ENCODE measurements around the gene CHD5. TPM values are rescaled to one million over a fixed set of nuclear protein-coding genes. Genes with fewer than 3 reads are reported as not detected.

Gene CHD5
- total RNA-seq, 1 experiment from 2014 or later: 0.39 TPM

DNA sequence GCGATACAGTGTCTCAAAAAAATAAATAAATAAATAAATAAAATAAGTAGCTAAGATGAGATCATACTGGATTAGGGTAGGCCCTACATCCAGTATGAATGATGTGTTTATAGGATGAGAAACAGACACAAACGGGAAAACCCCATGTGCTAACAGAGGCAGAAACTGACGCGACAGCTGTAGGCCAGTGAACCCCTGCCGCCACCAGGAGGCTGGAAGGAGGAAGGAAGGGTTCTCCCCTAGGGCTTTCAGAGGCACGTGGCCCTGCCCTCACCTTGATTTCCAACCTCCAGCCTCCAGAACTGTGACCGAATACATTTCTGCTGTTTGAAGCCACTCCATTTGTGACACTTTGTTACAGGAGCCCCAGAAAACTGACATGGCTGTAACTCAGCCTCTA is 38.5 kb downstream of the CHD5 start:
- no peaks in the 10 kb centered on the region for H3K36me3 Mint-ChIP-seq (ENCODE audit: insufficient read depth, unreplicated experiment)
- H3K9me3 Mint-ChIP-seq (ENCODE audit: unreplicated experiment): no peaks in the 10 kb centered on the region
- ChIA-PET POLR2A (no interaction called here), CTCF (no interaction called here)
- Histone ChIP-seq H3K9me3 (no peaks in the 10 kb centered on the region), H3K4me3 (ENCODE audit: low read depth, low read length) (no peak overlapping the region), H3K36me3 (ENCODE audit: control insufficient read depth, insufficient read depth, low read length) (no peaks in the 10 kb centered on the region), H3K4me1 (no peaks in the 10 kb centered on the region), H3K27me3 (replicated peaks; ENCODE audit: control insufficient read depth, insufficient read depth, low read length) (no peaks in the 10 kb centered on the region)
- no peaks in the 10 kb centered on the region for H3K4me1 Mint-ChIP-seq (ENCODE audit: low read depth, unreplicated experiment)
- intact Hi-C loops (cut with micrococcal nuclease; ENCODE audit: unreplicated experiment): no loop called here
- peak in 1 of 2 experiments; percentile 42 for DNase-seq
- no TSS peak for BruUV-seq (replicated peaks)
- H3K4me3 Mint-ChIP-seq (ENCODE audit: unreplicated experiment): no peak overlapping the region
- H3K27ac Mint-ChIP-seq (ENCODE audit: unreplicated experiment): no peak overlapping the region
- TF ChIP-seq, protein P1, sequence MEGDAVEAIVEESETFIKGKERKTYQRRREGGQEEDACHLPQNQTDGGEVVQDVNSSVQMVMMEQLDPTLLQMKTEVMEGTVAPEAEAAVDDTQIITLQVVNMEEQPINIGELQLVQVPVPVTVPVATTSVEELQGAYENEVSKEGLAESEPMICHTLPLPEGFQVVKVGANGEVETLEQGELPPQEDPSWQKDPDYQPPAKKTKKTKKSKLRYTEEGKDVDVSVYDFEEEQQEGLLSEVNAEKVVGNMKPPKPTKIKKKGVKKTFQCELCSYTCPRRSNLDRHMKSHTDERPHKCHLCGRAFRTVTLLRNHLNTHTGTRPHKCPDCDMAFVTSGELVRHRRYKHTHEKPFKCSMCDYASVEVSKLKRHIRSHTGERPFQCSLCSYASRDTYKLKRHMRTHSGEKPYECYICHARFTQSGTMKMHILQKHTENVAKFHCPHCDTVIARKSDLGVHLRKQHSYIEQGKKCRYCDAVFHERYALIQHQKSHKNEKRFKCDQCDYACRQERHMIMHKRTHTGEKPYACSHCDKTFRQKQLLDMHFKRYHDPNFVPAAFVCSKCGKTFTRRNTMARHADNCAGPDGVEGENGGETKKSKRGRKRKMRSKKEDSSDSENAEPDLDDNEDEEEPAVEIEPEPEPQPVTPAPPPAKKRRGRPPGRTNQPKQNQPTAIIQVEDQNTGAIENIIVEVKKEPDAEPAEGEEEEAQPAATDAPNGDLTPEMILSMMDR (IDR thresholded peaks at IDR 0.05; ENCODE audit: insufficient read depth in 1 of 2, low read depth in 1 of 2, low read length in 1 of 2, severe bottlenecking in 1 of 2, unreplicated experiment in 1 of 2): peak in 1 of 2 experiments; percentile 48
- no peaks in the 10 kb centered on the region for H3K27me3 Mint-ChIP-seq (ENCODE audit: insufficient read depth, unreplicated experiment)

DNA sequence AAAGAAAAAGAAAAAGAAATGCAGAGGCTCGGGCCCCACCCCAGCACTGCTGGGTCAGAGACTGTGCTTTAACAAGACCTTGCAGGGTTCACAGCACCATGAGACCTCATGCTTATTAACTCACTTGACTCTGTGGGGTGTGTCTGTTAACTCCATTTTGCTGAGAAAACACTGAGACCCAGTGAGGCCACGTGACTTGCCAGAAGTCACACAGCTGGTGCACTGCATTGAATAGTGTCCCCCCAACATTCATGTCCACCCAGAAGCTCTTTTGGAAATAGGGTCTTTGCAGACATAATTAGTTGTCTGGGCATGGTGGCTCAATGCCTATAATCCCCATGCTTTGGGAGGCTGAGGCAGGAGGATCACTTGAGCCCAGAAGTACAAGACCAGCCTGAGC is 39.7 kb downstream of the CHD5 start:
- intact Hi-C loops (cut with micrococcal nuclease; ENCODE audit: unreplicated experiment): no loop called here
- H3K27me3 ChIP-seq (replicated peaks; ENCODE audit: control insufficient read depth, insufficient read depth, low read length): no peaks in the 10 kb centered on the region
- POLR2A ChIA-PET: no interaction called here

DNA sequence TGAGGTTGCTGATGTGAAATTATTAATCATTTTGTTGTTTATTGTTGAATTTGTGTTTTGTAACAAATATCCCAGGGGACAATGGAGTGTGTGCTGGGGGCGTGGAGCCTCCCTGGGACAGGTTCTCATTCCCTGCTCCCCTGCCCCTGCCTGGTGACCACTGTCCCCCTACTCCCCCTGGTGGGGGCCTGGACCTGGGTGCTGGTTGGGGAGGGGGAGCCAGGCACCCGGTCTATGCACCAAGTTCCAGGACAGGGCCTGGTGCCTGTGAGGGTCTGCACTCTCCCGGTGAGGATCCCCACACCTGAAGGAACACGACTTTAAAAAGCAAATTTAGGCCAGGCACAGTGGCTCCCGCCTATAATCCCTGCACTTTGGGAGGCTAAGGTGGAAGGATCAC is 42.4 kb downstream of the CHD5 start:
- intact Hi-C loops (cut with micrococcal nuclease; ENCODE audit: unreplicated experiment): no loop called here
- Mint-ChIP-seq H3K36me3 (ENCODE audit: insufficient read depth, unreplicated experiment) (no peaks in the 10 kb centered on the region), H3K27ac (ENCODE audit: unreplicated experiment) (no peak overlapping the region), H3K4me3 (ENCODE audit: unreplicated experiment) (no peak overlapping the region), H3K4me1 (ENCODE audit: low read depth, unreplicated experiment) (no peaks in the 10 kb centered on the region), H3K27me3 (ENCODE audit: insufficient read depth, unreplicated experiment) (no peaks in the 10 kb centered on the region), H3K9me3 (ENCODE audit: unreplicated experiment) (peaks cover 5% of the 10 kb centered on the region)
- Histone ChIP-seq H3K4me3 (ENCODE audit: low read depth, low read length) (no peak overlapping the region), H3K4me1 (no peaks in the 10 kb centered on the region), H3K9me3 (no peaks in the 10 kb centered on the region), H3K27me3 (replicated peaks; ENCODE audit: control insufficient read depth, insufficient read depth, low read length) (no peaks in the 10 kb centered on the region), H3K36me3 (ENCODE audit: control insufficient read depth, insufficient read depth, low read length) (no peaks in the 10 kb centered on the region)
- no TSS peak for BruUV-seq (replicated peaks)
- POLR2A ChIA-PET: no interaction called here
- CTCF ChIA-PET: interaction anchor here (0.5 kb wide), 1 partner anchor 108 kb away, joined by 4 read pairs; no protein-coding TSS in a partner anchor
- DNase-seq: no peak
- TF ChIP-seq, protein P1 (IDR thresholded peaks at IDR 0.05; ENCODE audit: insufficient read depth in 1 of 2, low read depth in 1 of 2, low read length in 1 of 2, severe bottlenecking in 1 of 2, unreplicated experiment in 1 of 2): peak in 1 of 2 experiments; percentile 30

More for the DNA sequence above, 39.7 kb downstream of the CHD5 start:
- no peak overlapping the region for H3K27ac Mint-ChIP-seq (ENCODE audit: unreplicated experiment)
- H3K4me1 ChIP-seq: no peaks in the 10 kb centered on the region
- BruUV-seq (replicated peaks): no TSS peak
- no peak overlapping the region for H3K4me3 ChIP-seq (ENCODE audit: low read depth, low read length)
- no peak overlapping the region for H3K4me3 Mint-ChIP-seq (ENCODE audit: unreplicated experiment)
- TF ChIP-seq, protein P1 (IDR thresholded peaks at IDR 0.05; ENCODE audit: insufficient read depth in 1 of 2, low read depth in 1 of 2, low read length in 1 of 2, severe bottlenecking in 1 of 2, unreplicated experiment in 1 of 2): no peak
- no peak for DNase-seq
- H3K36me3 Mint-ChIP-seq (ENCODE audit: insufficient read depth, unreplicated experiment): no peaks in the 10 kb centered on the region
- CTCF ChIA-PET: no interaction called here
- H3K27me3 Mint-ChIP-seq (ENCODE audit: insufficient read depth, unreplicated experiment): no peaks in the 10 kb centered on the region
- no peaks in the 10 kb centered on the region for H3K36me3 ChIP-seq (ENCODE audit: control insufficient read depth, insufficient read depth, low read length)
- H3K9me3 Mint-ChIP-seq (ENCODE audit: unreplicated experiment): no peaks in the 10 kb centered on the region
- H3K9me3 ChIP-seq: no peaks in the 10 kb centered on the region
- no peaks in the 10 kb centered on the region for H3K4me1 Mint-ChIP-seq (ENCODE audit: low read depth, unreplicated experiment)
